ENCODE results near the gene PLAGL2.

Gene PLAGL2

GRCh38 chr20:32231847-32232246 is 24.3 kb upstream of the PLAGL2 start:
- peak in 7 of 58 donors; percentile 0 to 38 (median 11) for DNase-seq

- DNase-seq: no peak
These were observed 23.7 kb upstream of the PLAGL2 start for GRCh38 chr20:32231245-32231644.

- DNase-seq: no peak
These were observed 23.2 kb upstream of the PLAGL2 start for GRCh38 chr20:32230707-32231106.

- no peak for DNase-seq
These were observed 21.8 kb upstream of the PLAGL2 start for GRCh38 chr20:32229251-32229747.

GRCh38 chr20:32227744-32228688 is 20.5 kb upstream of the PLAGL2 start:
- peak in 6 of 58 donors; percentile 5 to 14 (median 9) for DNase-seq

- DNase-seq: no peak
These were observed 19.8 kb upstream of the PLAGL2 start for GRCh38 chr20:32227306-32227705.

- DNase-seq: no peak
These were observed 18.8 kb upstream of the PLAGL2 start for GRCh38 chr20:32226391-32226790.

GRCh38 chr20:32224463-32224862 is 16.9 kb upstream of the PLAGL2 start:
- no peak for DNase-seq

- DNase-seq: no peak
These were observed 10.8 kb upstream of the PLAGL2 start for GRCh38 chr20:32218156-32218900.

GRCh38 chr20:32216179-32217142 is 8.9 kb upstream of the PLAGL2 start:
- DNase-seq: no peak

- DNase-seq: no peak
These were observed 8.2 kb upstream of the PLAGL2 start for GRCh38 chr20:32215729-32216128.

GRCh38 chr20:32215147-32215546 is 7.6 kb upstream of the PLAGL2 start:
- DNase-seq: no peak

- DNase-seq: no peak
These were observed 6.3 kb upstream of the PLAGL2 start for GRCh38 chr20:32213870-32214269.

GRCh38 chr20:32209850-32210605 is 2.5 kb upstream of the PLAGL2 start:
- DNase-seq: no peak

GRCh38 chr20:32208499-32209154 is 1.1 kb upstream of the PLAGL2 start:
- DNase-seq: no peak

- DNase-seq: no peak
These were observed 550 bp downstream of the PLAGL2 start for GRCh38 chr20:32206760-32207625.

GRCh38 chr20:32205843-32206759 is 1.4 kb downstream of the PLAGL2 start:
- no peak for DNase-seq

All from anterior cingulate cortex (tissue), 58 donors.